Glutamatergic neuron (in vitro differentiated cells): Measurements from ENCODE around the gene SNAI3. TPM values are rescaled to one million over a fixed set of nuclear protein-coding genes. Genes with fewer than 3 reads are reported as not detected.

ENCODE experiments used
- DNase-seq: peaks from one replicate; pipeline ENCODE4 v3.0.0; 2022
- H3K27ac Mint-ChIP-seq: one replicate; pipeline ENCODE4 v1.8.0; 2020; ENCODE audit warnings: mild to moderate bottlenecking, mixed read lengths, inconsistent platforms; ENCODE audit not compliant: unreplicated experiment
- H3K27me3 Mint-ChIP-seq: one replicate; pipeline ENCODE4 v1.8.0; 2020; ENCODE audit warnings: mild to moderate bottlenecking, moderate library complexity, mixed read lengths, inconsistent platforms; ENCODE audit not compliant: unreplicated experiment
- H3K36me3 Mint-ChIP-seq: one replicate; pipeline ENCODE4 v1.8.0; 2020; ENCODE audit warnings: mild to moderate bottlenecking, mixed read lengths, inconsistent platforms; ENCODE audit not compliant: unreplicated experiment
- H3K4me1 Mint-ChIP-seq: one replicate; pipeline ENCODE4 v1.8.0; 2020; ENCODE audit warnings: mild to moderate bottlenecking, low read depth, mixed read lengths, inconsistent platforms; ENCODE audit not compliant: unreplicated experiment
- H3K4me3 Mint-ChIP-seq: one replicate; pipeline ENCODE4 v1.8.0; 2020; ENCODE audit warnings: mild to moderate bottlenecking, mixed read lengths, inconsistent platforms; ENCODE audit not compliant: unreplicated experiment
- H3K9me3 Mint-ChIP-seq: one replicate; pipeline ENCODE4 v1.8.0; 2020; ENCODE audit warnings: mild to moderate bottlenecking, moderate library complexity, mixed read lengths, inconsistent platforms; ENCODE audit not compliant: unreplicated experiment
- total RNA-seq: library from RNA; stranded (reverse); fragmentation: NEBNext Ultra II Directional; extraction: Animal tissue kit (Norgen Biotek cat#: 25700); gene quantifications from one replicate; pipeline ENCODE4 v1.2.1, GENCODE V29; 2021; ENCODE audit not compliant: unreplicated experiment
- TF ChIP-seq, protein P1 (sequence below): fragments of 200-600 bp; sonication (generic); IDR thresholded peaks from one replicate; pipeline ENCODE4 v1.5.0; 2021; ENCODE audit not compliant: partially characterized antibody, unreplicated experiment

SNAI3 gene
- total RNA-seq, 1 donor from 2014 or later: not detected

- H3K4me1 Mint-ChIP-seq: peaks cover 6% of the 10 kb centered on the region
- peaks cover 7% of the 10 kb centered on the region for H3K9me3 Mint-ChIP-seq
- TF ChIP-seq, protein P1, sequence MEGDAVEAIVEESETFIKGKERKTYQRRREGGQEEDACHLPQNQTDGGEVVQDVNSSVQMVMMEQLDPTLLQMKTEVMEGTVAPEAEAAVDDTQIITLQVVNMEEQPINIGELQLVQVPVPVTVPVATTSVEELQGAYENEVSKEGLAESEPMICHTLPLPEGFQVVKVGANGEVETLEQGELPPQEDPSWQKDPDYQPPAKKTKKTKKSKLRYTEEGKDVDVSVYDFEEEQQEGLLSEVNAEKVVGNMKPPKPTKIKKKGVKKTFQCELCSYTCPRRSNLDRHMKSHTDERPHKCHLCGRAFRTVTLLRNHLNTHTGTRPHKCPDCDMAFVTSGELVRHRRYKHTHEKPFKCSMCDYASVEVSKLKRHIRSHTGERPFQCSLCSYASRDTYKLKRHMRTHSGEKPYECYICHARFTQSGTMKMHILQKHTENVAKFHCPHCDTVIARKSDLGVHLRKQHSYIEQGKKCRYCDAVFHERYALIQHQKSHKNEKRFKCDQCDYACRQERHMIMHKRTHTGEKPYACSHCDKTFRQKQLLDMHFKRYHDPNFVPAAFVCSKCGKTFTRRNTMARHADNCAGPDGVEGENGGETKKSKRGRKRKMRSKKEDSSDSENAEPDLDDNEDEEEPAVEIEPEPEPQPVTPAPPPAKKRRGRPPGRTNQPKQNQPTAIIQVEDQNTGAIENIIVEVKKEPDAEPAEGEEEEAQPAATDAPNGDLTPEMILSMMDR: no peak
- peaks cover 9% of the 10 kb centered on the region for H3K27me3 Mint-ChIP-seq
- H3K36me3 Mint-ChIP-seq: no peaks in the 10 kb centered on the region
- H3K27ac Mint-ChIP-seq: no peak overlapping the region
- no peak overlapping the region for H3K4me3 Mint-ChIP-seq
- no peak for DNase-seq
These were observed 40.9 kb downstream of the SNAI3 start for GRCh38 chr16:88645455-88645854.

DNA sequence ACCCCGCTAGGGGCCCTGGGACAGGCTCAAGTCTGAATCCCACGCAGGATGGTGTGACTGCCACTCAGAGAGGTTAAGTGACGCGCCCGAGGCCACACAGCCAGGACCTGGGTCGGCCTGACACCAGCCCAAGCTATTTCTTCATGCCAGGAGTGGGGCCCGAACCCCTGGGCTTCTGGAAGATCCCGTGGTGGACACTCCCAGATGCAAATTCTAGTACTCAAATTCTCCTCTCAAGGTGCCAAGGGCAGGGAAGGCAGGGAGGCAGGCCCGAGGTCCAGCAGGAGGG, 42.7 kb downstream of the SNAI3 start:
- DNase-seq: no peak
- peaks cover 4% of the 10 kb centered on the region for H3K9me3 Mint-ChIP-seq
- TF ChIP-seq, protein P1: no peak
- H3K4me3 Mint-ChIP-seq: no peak overlapping the region
- H3K4me1 Mint-ChIP-seq: no peaks in the 10 kb centered on the region
- H3K27ac Mint-ChIP-seq: no peak overlapping the region
- H3K36me3 Mint-ChIP-seq: no peaks in the 10 kb centered on the region
- peaks cover 5% of the 10 kb centered on the region for H3K27me3 Mint-ChIP-seq

- DNase-seq: no peak
- Mint-ChIP-seq H3K27me3 (peaks cover 2% of the 10 kb centered on the region), H3K9me3 (peaks cover 5% of the 10 kb centered on the region), H3K4me3 (no peak overlapping the region), H3K27ac (no peak overlapping the region), H3K36me3 (no peaks in the 10 kb centered on the region), H3K4me1 (no peaks in the 10 kb centered on the region)
- TF ChIP-seq, protein P1: no peak
These were observed 43.2 kb downstream of the SNAI3 start for GRCh38 chr16:88642881-88643643.

GRCh38 chr16:88640498-88641247, 45.6 kb downstream of the SNAI3 start:
- peaks cover 2% of the 10 kb centered on the region for H3K4me1 Mint-ChIP-seq
- no peaks in the 10 kb centered on the region for H3K36me3 Mint-ChIP-seq
- H3K9me3 Mint-ChIP-seq: peaks cover 8% of the 10 kb centered on the region
- TF ChIP-seq, protein P1: no peak
- DNase-seq: no peak
- H3K27ac Mint-ChIP-seq: no peak overlapping the region
- H3K27me3 Mint-ChIP-seq: peaks cover 2% of the 10 kb centered on the region
- no peak overlapping the region for H3K4me3 Mint-ChIP-seq

DNA sequence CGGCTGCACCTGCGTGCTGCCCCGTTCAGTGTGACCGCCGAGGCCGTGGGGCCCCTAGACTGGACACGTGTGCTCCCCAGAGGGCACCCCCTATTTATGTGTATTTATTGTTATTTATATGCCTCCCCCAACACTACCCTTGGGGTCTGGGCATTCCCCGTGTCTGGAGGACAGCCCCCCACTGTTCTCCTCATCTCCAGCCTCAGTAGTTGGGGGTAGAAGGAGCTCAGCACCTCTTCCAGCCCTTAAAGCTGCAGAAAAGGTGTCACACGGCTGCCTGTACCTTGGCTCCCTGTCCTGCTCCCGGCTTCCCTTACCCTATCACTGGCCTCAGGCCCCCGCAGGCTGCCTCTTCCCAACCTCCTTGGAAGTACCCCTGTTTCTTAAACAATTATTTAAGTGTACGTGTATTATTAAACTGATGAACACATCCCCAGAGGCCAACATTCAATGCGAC, 46.2 kb downstream of the SNAI3 start:
- no peak for DNase-seq
- Mint-ChIP-seq H3K36me3 (no peaks in the 10 kb centered on the region), H3K27me3 (peaks cover 2% of the 10 kb centered on the region), H3K27ac (no peak overlapping the region), H3K9me3 (peaks cover 8% of the 10 kb centered on the region), H3K4me1 (peaks cover 2% of the 10 kb centered on the region), H3K4me3 (no peak overlapping the region)
- TF ChIP-seq, protein P1: no peak
